RWPE2 (cell line): ENCODE results near the gene PCDHGA10.
A peak's percentile ranks its signal among the peaks of the same experiment; 100 is the strongest.
"Not testable (repeated sequence)": the region's sequence is repeated elsewhere in the genome, so short reads cannot be mapped to it uniquely, and the experiment has no call there.

ENCODE experiments used
- ATAC-seq: fragments of 200-7000 bp; cut with Tn5 transposase; 3 replicates; pipeline ENCODE4 v1.9.1; 2021; ENCODE audit warnings: low read depth
- DNase-seq: peaks from one replicate; pipeline ENCODE4 v3.0.0-alpha.2; 2020; ENCODE audit warnings: low spot score
- H3K27ac ChIP-seq: fragments of 450-650 bp; 2 replicates; pipeline ENCODE4 v1.5.1; 2017; ENCODE audit warnings: mild to moderate bottlenecking; ENCODE audit not compliant: poor library complexity, severe bottlenecking
- H3K27me3 ChIP-seq: fragments of 250-450 bp; sonication (Bioruptor Pico); 2 replicates; pipeline ENCODE4 v1.5.1; 2021; ENCODE audit warnings: mild to moderate bottlenecking, moderate library complexity; ENCODE audit not compliant: insufficient read depth, poor library complexity, severe bottlenecking
- H3K36me3 ChIP-seq: fragments of 250-450 bp; sonication (Bioruptor Pico); 2 replicates; pipeline ENCODE4 v1.5.1; 2020; ENCODE audit warnings: low read depth, mild to moderate bottlenecking, moderate library complexity
- H3K4me1 ChIP-seq: fragments of 250-450 bp; sonication (Bioruptor Pico); 2 replicates; pipeline ENCODE4 v1.5.1; 2021; ENCODE audit warnings: mild to moderate bottlenecking, moderate library complexity; ENCODE audit not compliant: insufficient read depth, poor library complexity, severe bottlenecking
- H3K4me3 ChIP-seq: fragments of 250-450 bp; sonication (Bioruptor Pico); 2 replicates; pipeline ENCODE4 v1.5.1; 2021; ENCODE audit warnings: mild to moderate bottlenecking, moderate library complexity; ENCODE audit not compliant: severe bottlenecking
- H3K9me3 ChIP-seq: fragments of 250-450 bp; sonication (Bioruptor Pico); 2 replicates; pipeline ENCODE4 v1.5.1; 2021; ENCODE audit warnings: mild to moderate bottlenecking, moderate library complexity; ENCODE audit not compliant: severe bottlenecking
- CTCF ChIP-seq: fragments of 450-650 bp; IDR thresholded peaks from one replicate; pipeline ENCODE4 v1.5.1; 2017; ENCODE audit warnings: mild to moderate bottlenecking, moderate library complexity; ENCODE audit not compliant: poor library complexity, severe bottlenecking

The PCDHGA10 gene

GRCh38 chr5:141371572-141372475, 41.0 kb upstream of the PCDHGA10 start:
- H3K27ac ChIP-seq, result no peak overlapping the region
- peaks cover 66% of the 10 kb centered on the region for H3K27me3 ChIP-seq
- no peaks in the 10 kb centered on the region for H3K9me3 ChIP-seq
- H3K4me1 ChIP-seq, result no peaks in the 10 kb centered on the region
- ATAC-seq, result no peak
- no peak overlapping the region for H3K4me3 ChIP-seq
- H3K36me3 ChIP-seq, result no peaks in the 10 kb centered on the region
- TF ChIP-seq CTCF, result no peak
- no peak for DNase-seq

- peak; percentile 60 for ATAC-seq
- H3K36me3 ChIP-seq, result no peaks in the 10 kb centered on the region
- TF ChIP-seq CTCF, result peak; percentile 94
- H3K4me1 ChIP-seq, result no peaks in the 10 kb centered on the region
- H3K27me3 ChIP-seq, result peaks cover 47% of the 10 kb centered on the region
- no peak for DNase-seq
- no peak within 1 kb of the TSS for H3K27ac ChIP-seq
- H3K4me3 ChIP-seq, result peak within 1 kb of the TSS; percentile 27
- H3K9me3 ChIP-seq, result no peaks in the 10 kb centered on the region
Measured at GRCh38 chr5:141373673-141374317, 39.0 kb upstream of the PCDHGA10 start, which contains the start of gene PCDHGA6. PCDHGA6 (plus strand) TSS chr5:141373891; CDS start chr5:141374084, 193 bp downstream.

- DNase-seq (no peak), ATAC-seq (no peak)
- no peaks in the 10 kb centered on the region for H3K9me3 ChIP-seq
- no peak overlapping the region for H3K4me3 ChIP-seq
- no peak for TF ChIP-seq CTCF
- H3K27me3 ChIP-seq, result peaks cover 46% of the 10 kb centered on the region
- H3K36me3 ChIP-seq, result no peaks in the 10 kb centered on the region
- H3K27ac ChIP-seq, result no peak overlapping the region
- H3K4me1 ChIP-seq, result no peaks in the 10 kb centered on the region
Measured at GRCh38 chr5:141374627-141375026, 38.2 kb upstream of the PCDHGA10 start.

GRCh38 chr5:141375444-141376155, 37.2 kb upstream of the PCDHGA10 start:
- peaks cover 40% of the 10 kb centered on the region for H3K27me3 ChIP-seq
- not testable (repeated sequence) for H3K36me3 ChIP-seq, H3K4me3 ChIP-seq, H3K4me1 ChIP-seq, DNase-seq, H3K9me3 ChIP-seq, ATAC-seq, H3K27ac ChIP-seq

- H3K9me3 ChIP-seq, result peaks cover 16% of the 10 kb centered on the region
- no peaks in the 10 kb centered on the region for H3K36me3 ChIP-seq
- no peak within 1 kb of the TSS for H3K27ac ChIP-seq
- peak; percentile 74 for TF ChIP-seq CTCF
- no peak for DNase-seq
- ATAC-seq, result peak; percentile 60; the same call in 2 of the 3 replicates
- no peaks in the 10 kb centered on the region for H3K4me1 ChIP-seq
- H3K4me3 ChIP-seq, result peak within 1 kb of the TSS; percentile 34
- H3K27me3 ChIP-seq, result peaks cover 36% of the 10 kb centered on the region
Measured at GRCh38 chr5:141382469-141383294, 30.1 kb upstream of the PCDHGA10 start, which contains the start of gene PCDHGA7. PCDHGA7 (plus strand) TSS chr5:141382742; CDS start chr5:141382900, 158 bp downstream.
